ENCODE data around the gene RAB5IF.

DNA sequence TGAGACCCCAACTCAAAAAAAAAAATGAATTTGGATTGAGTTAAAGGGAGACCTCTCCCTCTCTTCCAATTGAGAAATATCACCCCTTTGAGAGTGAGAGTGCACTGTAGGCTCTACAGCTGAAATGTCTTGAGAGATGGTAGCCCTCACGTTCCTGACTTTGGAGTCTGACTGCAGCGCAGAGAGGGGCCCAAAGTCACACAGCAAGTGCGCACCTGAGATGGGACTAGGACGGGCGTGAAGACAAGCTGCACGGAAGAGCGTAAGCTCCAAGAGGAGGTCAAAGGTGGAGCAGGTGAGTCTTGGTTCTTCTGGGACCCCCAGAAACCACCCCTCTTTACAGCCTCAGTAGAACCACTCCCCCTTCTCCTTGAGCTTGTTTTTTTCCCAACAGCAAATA lies 39.8 kb downstream of the RAB5IF start:
- TF ChIP-seq POLR2A (IDR thresholded peaks at IDR 0.05; ENCODE audit: low read depth, low read length) (no peak), POLR2AphosphoS5 (IDR thresholded peaks at IDR 0.05; ENCODE audit: low read depth, low read length) (no peak)

Measured in GM12892 (cell line).